HepG2 (cell line): ENCODE measurements around the gene CHCHD6. TPM values are rescaled to one million over a fixed set of nuclear protein-coding genes. Genes with fewer than 3 reads are reported as not detected.

Source experiments
- ATAC-seq: fragments of 200-7000 bp; cut with Tn5 transposase; 3 replicates; pipeline ENCODE4 v1.9.1; 2020; ENCODE audit warnings: mild to moderate bottlenecking, moderate library complexity
- BruUV-seq: library from RNA; stranded (reverse); fragments of 400-500 nt; replicated peaks from 2 replicates; lab custom pipeline; 2021; lab: Mats Ljungman, UMichigan
- CTCF ChIA-PET: fragments of 300-600 bp; formaldehyde crosslinking; extraction: SDS; loops from one replicate; lab custom pipeline; 2021; ENCODE audit warnings: low total read pairs, inconsistent platforms, low intra/inter-chr PET ratio; lab: Yijun Ruan, JAX
- POLR2A ChIA-PET: fragments of 350-600 bp; sonication (Branson Sonifier 250); formaldehyde crosslinking; loops from one replicate; lab custom pipeline; 2020; ENCODE audit warnings: antibody characterized with exemption, inconsistent platforms; lab: Yijun Ruan, JAX
- DNase-seq: peaks from one replicate; pipeline ENCODE4 v3.0.0-alpha.2; 2015; ENCODE audit warnings: low spot score
- FAIRE-seq: peaks from 3 replicates; lab custom pipeline; 2011; peaks lifted over from hg19 to GRCh38; lab: Jason Lieb, UNC
- H2AFZ ChIP-seq: one replicate; pipeline ENCODE4 v1.6.1; 2011; ENCODE audit warnings: low read length, inconsistent platforms
- H3K27ac ChIP-seq: fragments of 300-600 bp; 3 replicates; pipeline ENCODE4 v1.8.0; 2011; ENCODE audit warnings: mixed run types, mild to moderate bottlenecking, mixed read lengths, low read length, inconsistent platforms; ENCODE audit not compliant: insufficient read depth; ENCODE audit errors: extremely low read length
- H3K27me3 ChIP-seq, 2 experiments: fragments of 200-600 bp in 1 of 2; 2 replicates in 1 of 2; 3 replicates in 1 of 2; pipeline versions ENCODE4 v1.6.0 to v1.8.0; 2011; ENCODE audit warnings: low read length in 2 of 2, mild to moderate bottlenecking in 2 of 2, moderate library complexity in 2 of 2, inconsistent platforms in 1 of 2; ENCODE audit not compliant: insufficient read depth in 2 of 2, control insufficient read depth in 1 of 2
- H3K36me3 ChIP-seq, 2 experiments: fragments of 200-600 bp in 1 of 2; replicated peaks in 1 of 2; 2 replicates in 1 of 2; 3 replicates in 1 of 2; pipeline versions ENCODE4 v1.5.1 to v1.8.0; 2011; ENCODE audit warnings: low read length in 2 of 2, inconsistent platforms in 1 of 2; ENCODE audit not compliant: insufficient read depth in 2 of 2, control insufficient read depth in 1 of 2
- H3K4me1 ChIP-seq: 2 replicates; pipeline ENCODE4 v1.5.1; 2012; ENCODE audit warnings: low read length, inconsistent platforms; ENCODE audit not compliant: insufficient read depth
- H3K4me2 ChIP-seq: 2 replicates; pipeline ENCODE4 v1.6.0; 2011; ENCODE audit warnings: low read depth, low read length, inconsistent platforms
- H3K4me3 ChIP-seq, 3 experiments: fragments of 200-600 bp in 1 of 3; sonication (generic), shearing (Covaris generic) in 1 of 3; replicated peaks in 1 of 3; 2 replicates each; pipeline ENCODE4 v1.5.1; 2011 to 2016; ENCODE audit warnings: low read length in 3 of 3, inconsistent platforms in 2 of 3, low read depth in 2 of 3, mild to moderate bottlenecking in 2 of 3, control low read depth in 1 of 3, mixed read lengths in 1 of 3; ENCODE audit not compliant: insufficient read depth in 1 of 3
- H3K79me2 ChIP-seq: one replicate; pipeline ENCODE4 v1.6.1; 2011; ENCODE audit warnings: low read length, inconsistent platforms; ENCODE audit not compliant: insufficient read depth
- H3K9ac ChIP-seq: 2 replicates; pipeline ENCODE4 v1.6.0; 2011; ENCODE audit warnings: mild to moderate bottlenecking, low read depth, low read length, inconsistent platforms; ENCODE audit not compliant: insufficient read depth
- H3K9me3 ChIP-seq: 2 replicates; pipeline ENCODE4 v1.5.1; 2012; ENCODE audit warnings: mild to moderate bottlenecking, low read length
- H4K20me1 ChIP-seq: 2 replicates; pipeline ENCODE4 v1.6.0; 2011; ENCODE audit warnings: inconsistent platforms, mild to moderate bottlenecking, low read length, moderate library complexity; ENCODE audit not compliant: insufficient read depth
- ADNP ChIP-seq: sonication (generic); formaldehyde crosslinking; IDR thresholded peaks from 2 replicates; pipeline ENCODE4 v1.4.0; 2020; ENCODE audit warnings: missing genetic modification reagents
- ATF7 ChIP-seq, 2 experiments: fragments of 450-650 bp in 1 of 2; sonication (generic) in 1 of 2; formaldehyde crosslinking in 1 of 2; IDR thresholded peaks; 2 replicates each; pipeline versions ENCODE4 v1.4.0 to v1.6.1; 2016 to 2020; ENCODE audit warnings: antibody characterized with exemption in 1 of 2, mild to moderate bottlenecking in 1 of 2, missing genetic modification reagents in 1 of 2
- CREB1 ChIP-seq, 2 experiments: fragments of 450-650 bp in 1 of 2; IDR thresholded peaks; 2 replicates each; pipeline ENCODE4 v1.6.1; 2016 to 2017; ENCODE audit warnings: control low read depth in 1 of 2, mild to moderate bottlenecking in 1 of 2, missing compliant biosample characterization in 1 of 2, missing genetic modification characterization in 1 of 2
- ELF4 ChIP-seq: sonication (generic); formaldehyde crosslinking; IDR thresholded peaks from 2 replicates; pipeline ENCODE4 v1.5.0; 2020; ENCODE audit warnings: missing genetic modification reagents, mild to moderate bottlenecking, moderate library complexity, borderline replicate concordance
- RARG ChIP-seq: sonication (generic); formaldehyde crosslinking; IDR thresholded peaks from 2 replicates; pipeline ENCODE4 v1.4.0; 2020; ENCODE audit warnings: low read depth, mild to moderate bottlenecking, missing genetic modification reagents
- SMARCE1 ChIP-seq: fragments of 450-650 bp; IDR thresholded peaks from 2 replicates; pipeline ENCODE4 v1.6.1; 2017; ENCODE audit warnings: borderline replicate concordance
- ZFP90 ChIP-seq: sonication (generic); formaldehyde crosslinking; IDR thresholded peaks from 2 replicates; pipeline ENCODE4 v1.8.0; 2022; ENCODE audit warnings: missing genetic modification reagents, mild to moderate bottlenecking, inconsistent platforms, borderline replicate concordance
- ZNF160 ChIP-seq: sonication (generic); formaldehyde crosslinking; IDR thresholded peaks from 2 replicates; pipeline ENCODE4 v1.8.0; 2022; ENCODE audit warnings: mild to moderate bottlenecking, inconsistent platforms, missing genetic modification reagents
- ZNF501 ChIP-seq: sonication (generic); formaldehyde crosslinking; IDR thresholded peaks from 2 replicates; pipeline ENCODE4 v1.5.1; 2020; ENCODE audit warnings: mild to moderate bottlenecking, moderate library complexity, missing genetic modification reagents
- ZSCAN22 ChIP-seq: sonication (generic); formaldehyde crosslinking; IDR thresholded peaks from 2 replicates; pipeline ENCODE4 v1.4.0; 2020; ENCODE audit warnings: mild to moderate bottlenecking, missing genetic modification reagents
- WGBS: methylation state at CpG from one replicate; pipeline ENCODE4 v1.1.6; 2017; ENCODE audit warnings: low lambda C conversion rate; 5-methylcytosine and 5-hydroxymethylcytosine counted together
- in situ Hi-C: cut with HindIII; loops from 2 replicates; pipeline ENCODE4 v1.10.0; 2017; ENCODE audit warnings: low pct_unique_long_range_greater_than_20kb; ENCODE audit not compliant: extremely low pct_ligation_motif_present
- intact Hi-C: fragments of 100-400 bp; cut with micrococcal nuclease; formaldehyde crosslinking; loops from one replicate; pipeline ENCODE4 v1.10.0; 2022; ENCODE audit not compliant: unreplicated experiment
- polyA plus RNA-seq, 8 experiments: library from polyadenylated mRNA; depleted of rRNA in 3 of 8; stranded (reverse) in 7 of 8; unstranded in 1 of 8; fragments of >200 nt; fragmentation: Illumina TruSeq in 4 of 8; extraction: Trizol in 4 of 8; gene quantifications; 2 replicates each; pipeline versions ENCODE4 v1.2.1 to v1.2.3, GENCODE V29; 2011 to 2016; ENCODE audit warnings: low read depth in 4 of 8, missing spikeins in 1 of 8, mixed read lengths in 1 of 8; ENCODE audit not compliant: insufficient read depth in 1 of 8
- total RNA-seq, 5 experiments: library from RNA; depleted of rRNA; stranded (reverse); fragments of >200 nt; fragmentation: Illumina TruSeq; extraction: Trizol; gene quantifications; 2 replicates each; pipeline ENCODE4 v1.2.3, GENCODE V29; 2016; ENCODE audit warnings: low read depth in 1 of 5
- TF ChIP-seq, protein P1 (sequence below): sonication (generic); formaldehyde crosslinking; IDR thresholded peaks from 2 replicates; pipeline ENCODE4 v1.4.0; 2020; ENCODE audit warnings: missing genetic modification reagents

CHCHD6 gene
- total and polyA plus RNA-seq, 2 of the 13 experiments (the other 11 are each of a cell fraction or from before 2014, with no cell fraction given) = 20.3 to 20.8 TPM

- BruUV-seq = no TSS peak
- WGBS = 86% methylated on average over 6 of the region's 6 CpGs
- Histone ChIP-seq H3K79me2 (no peaks in the 10 kb centered on the region), H3K27ac (no peak overlapping the region), H3K36me3 (peaks cover 5 to 13% of the 10 kb centered on the region in 2 experiments), H3K9me3 (no peaks in the 10 kb centered on the region), H3K9ac (no peak overlapping the region), H3K4me3 (no peak overlapping the region), H3K27me3 (no peaks in the 10 kb centered on the region), H3K4me1 (peaks cover 32% of the 10 kb centered on the region), H2AFZ (no peak overlapping the region), H4K20me1 (no peaks in the 10 kb centered on the region), H3K4me2 (no peak overlapping the region)
- no peak for DNase-seq
- ChIA-PET CTCF (no interaction called here), POLR2A (no interaction called here)
- in situ Hi-C loops (no loop called here), intact Hi-C loops (no loop called here)
- no peak for FAIRE-seq
- peak; percentile 91 for TF ChIP-seq ATF7 (IDR thresholded peaks at IDR 0.05)
- no peak for TF ChIP-seq ATF7 (CRISPR knock-in tag; IDR thresholded peaks at IDR 0.05)
- TF ChIP-seq CREB1 (IDR thresholded peaks at IDR 0.05) = peak; percentile 68
- TF ChIP-seq CREB1 (CRISPR knock-in tag; IDR thresholded peaks at IDR 0.05) = no peak
- no peak for TF ChIP-seq SMARCE1
- no peak for ATAC-seq
Measured at GRCh38 chr3:126732281-126733060, 28.4 kb downstream of the CHCHD6 start.

DNA sequence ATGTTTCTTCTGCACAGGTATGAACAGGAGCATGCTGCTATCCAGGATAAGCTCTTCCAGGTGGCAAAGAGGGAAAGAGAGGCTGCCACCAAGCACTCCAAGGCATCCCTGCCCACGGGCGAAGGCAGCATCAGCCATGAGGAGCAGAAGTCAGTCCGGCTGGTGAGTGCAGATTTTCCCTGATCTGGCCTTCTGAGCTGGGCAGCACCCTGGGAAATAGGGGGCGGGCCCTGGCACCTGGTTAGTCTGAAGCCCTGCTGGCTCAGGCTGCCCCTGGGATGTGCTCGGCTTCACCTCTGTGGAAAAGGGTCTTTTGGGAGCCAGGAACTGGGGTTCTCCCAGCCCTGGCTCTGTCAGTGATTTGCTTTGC lies 29.0 kb downstream of the CHCHD6 start:
- Histone ChIP-seq H3K79me2 (no peaks in the 10 kb centered on the region), H3K27me3 (no peaks in the 10 kb centered on the region), H3K9ac (no peak overlapping the region), H3K4me1 (peaks cover 32% of the 10 kb centered on the region), H3K36me3 (peaks cover 4 to 11% of the 10 kb centered on the region in 2 experiments), H3K9me3 (no peaks in the 10 kb centered on the region), H3K4me3 (no peak overlapping the region), H4K20me1 (no peaks in the 10 kb centered on the region), H3K27ac (no peak overlapping the region), H2AFZ (no peak overlapping the region), H3K4me2 (no peak overlapping the region)
- ChIA-PET POLR2A (no interaction called here), CTCF (no interaction called here)
- no peak for ATAC-seq
- in situ Hi-C loops = no loop called here
- intact Hi-C loops = no loop called here
- FAIRE-seq = no peak
- DNase-seq = no peak
- 100% methylated on average over 2 of the region's 5 CpGs for WGBS
- BruUV-seq = no TSS peak
- TF ChIP-seq ZSCAN22 (CRISPR knock-in tag) = no peak
- no peak for TF ChIP-seq ZFP90
- no peak for TF ChIP-seq ZNF501 (CRISPR knock-in tag)
- no peak for TF ChIP-seq ZNF160 (CRISPR knock-in tag)
- TF ChIP-seq ADNP (CRISPR knock-in tag) = no peak
- no peak for TF ChIP-seq ELF4
- TF ChIP-seq, protein P1, sequence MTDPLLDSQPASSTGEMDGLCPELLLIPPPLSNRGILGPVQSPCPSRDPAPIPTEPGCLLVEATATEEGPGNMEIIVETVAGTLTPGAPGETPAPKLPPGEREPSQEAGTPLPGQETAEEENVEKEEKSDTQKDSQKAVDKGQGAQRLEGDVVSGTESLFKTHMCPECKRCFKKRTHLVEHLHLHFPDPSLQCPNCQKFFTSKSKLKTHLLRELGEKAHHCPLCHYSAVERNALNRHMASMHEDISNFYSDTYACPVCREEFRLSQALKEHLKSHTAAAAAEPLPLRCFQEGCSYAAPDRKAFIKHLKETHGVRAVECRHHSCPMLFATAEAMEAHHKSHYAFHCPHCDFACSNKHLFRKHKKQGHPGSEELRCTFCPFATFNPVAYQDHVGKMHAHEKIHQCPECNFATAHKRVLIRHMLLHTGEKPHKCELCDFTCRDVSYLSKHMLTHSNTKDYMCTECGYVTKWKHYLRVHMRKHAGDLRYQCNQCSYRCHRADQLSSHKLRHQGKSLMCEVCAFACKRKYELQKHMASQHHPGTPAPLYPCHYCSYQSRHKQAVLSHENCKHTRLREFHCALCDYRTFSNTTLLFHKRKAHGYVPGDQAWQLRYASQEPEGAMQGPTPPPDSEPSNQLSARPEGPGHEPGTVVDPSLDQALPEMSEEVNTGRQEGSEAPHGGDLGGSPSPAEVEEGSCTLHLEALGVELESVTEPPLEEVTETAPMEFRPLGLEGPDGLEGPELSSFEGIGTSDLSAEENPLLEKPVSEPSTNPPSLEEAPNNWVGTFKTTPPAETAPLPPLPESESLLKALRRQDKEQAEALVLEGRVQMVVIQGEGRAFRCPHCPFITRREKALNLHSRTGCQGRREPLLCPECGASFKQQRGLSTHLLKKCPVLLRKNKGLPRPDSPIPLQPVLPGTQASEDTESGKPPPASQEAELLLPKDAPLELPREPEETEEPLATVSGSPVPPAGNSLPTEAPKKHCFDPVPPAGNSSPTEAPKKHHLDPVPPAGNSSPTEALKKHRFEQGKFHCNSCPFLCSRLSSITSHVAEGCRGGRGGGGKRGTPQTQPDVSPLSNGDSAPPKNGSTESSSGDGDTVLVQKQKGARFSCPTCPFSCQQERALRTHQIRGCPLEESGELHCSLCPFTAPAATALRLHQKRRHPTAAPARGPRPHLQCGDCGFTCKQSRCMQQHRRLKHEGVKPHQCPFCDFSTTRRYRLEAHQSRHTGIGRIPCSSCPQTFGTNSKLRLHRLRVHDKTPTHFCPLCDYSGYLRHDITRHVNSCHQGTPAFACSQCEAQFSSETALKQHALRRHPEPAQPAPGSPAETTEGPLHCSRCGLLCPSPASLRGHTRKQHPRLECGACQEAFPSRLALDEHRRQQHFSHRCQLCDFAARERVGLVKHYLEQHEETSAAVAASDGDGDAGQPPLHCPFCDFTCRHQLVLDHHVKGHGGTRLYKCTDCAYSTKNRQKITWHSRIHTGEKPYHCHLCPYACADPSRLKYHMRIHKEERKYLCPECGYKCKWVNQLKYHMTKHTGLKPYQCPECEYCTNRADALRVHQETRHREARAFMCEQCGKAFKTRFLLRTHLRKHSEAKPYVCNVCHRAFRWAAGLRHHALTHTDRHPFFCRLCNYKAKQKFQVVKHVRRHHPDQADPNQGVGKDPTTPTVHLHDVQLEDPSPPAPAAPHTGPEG (CRISPR knock-in tag) = no peak
- TF ChIP-seq RARG (CRISPR knock-in tag) = no peak
